Neuronal stem cell (in vitro differentiated cells): Measurements from ENCODE around the gene CD4.

Experiments
- DNase-seq: peaks from one replicate; pipeline ENCODE4 v3.0.0-alpha.2; 2013; ENCODE audit warnings: low spot score
- H2AFZ ChIP-seq: one replicate; pipeline ENCODE4 v1.6.1; 2013; ENCODE audit warnings: mild to moderate bottlenecking, low read length, inconsistent platforms
- H2AK5ac ChIP-seq: 2 replicates; pipeline ENCODE4 v1.6.1; 2013; ENCODE audit warnings: low read depth, mild to moderate bottlenecking, inconsistent platforms, low read length, moderate library complexity, mixed read lengths
- H2BK120ac ChIP-seq: 2 replicates; pipeline ENCODE4 v1.6.1; 2013; ENCODE audit warnings: low read depth, mild to moderate bottlenecking, inconsistent platforms, low read length, moderate library complexity, mixed read lengths
- H2BK12ac ChIP-seq: one replicate; pipeline ENCODE4 v1.6.1; 2013; ENCODE audit warnings: low read length, inconsistent platforms
- H2BK15ac ChIP-seq: 2 replicates; pipeline ENCODE4 v1.6.1; 2013; ENCODE audit warnings: mild to moderate bottlenecking, low read length, inconsistent platforms, mixed read lengths
- H2BK5ac ChIP-seq: one replicate; pipeline ENCODE4 v1.6.1; 2013; ENCODE audit warnings: inconsistent platforms, mild to moderate bottlenecking, low read length, moderate library complexity
- H3K14ac ChIP-seq: one replicate; pipeline ENCODE4 v1.6.1; 2013; ENCODE audit warnings: low read length, inconsistent platforms
- H3K18ac ChIP-seq: 2 replicates; pipeline ENCODE4 v1.6.1; 2013; ENCODE audit warnings: low read length, inconsistent platforms
- H3K23ac ChIP-seq: 2 replicates; pipeline ENCODE4 v1.6.1; 2013; ENCODE audit warnings: low read depth, mild to moderate bottlenecking, mixed read lengths, low read length, inconsistent platforms; ENCODE audit not compliant: poor library complexity
- H3K27ac ChIP-seq: replicated peaks from 3 replicates; pipeline ENCODE4 v1.5.1; 2013; ENCODE audit warnings: low read length, inconsistent platforms
- H3K27me3 ChIP-seq, 3 experiments: 2 replicates each; pipeline ENCODE4 v1.6.1; 2013; ENCODE audit warnings: low read length in 3 of 3, mild to moderate bottlenecking in 2 of 3, inconsistent platforms in 1 of 3, low read depth in 1 of 3, mixed read lengths in 1 of 3, moderate library complexity in 1 of 3; ENCODE audit not compliant: control insufficient read depth in 3 of 3, insufficient read depth in 3 of 3
- H3K36me3 ChIP-seq, 2 donors: replicated peaks in 1 of 2; 2 replicates each; pipeline ENCODE4 v1.6.1; 2013; ENCODE audit warnings: low read length in 2 of 2; ENCODE audit not compliant: control insufficient read depth in 2 of 2, insufficient read depth in 2 of 2
- H3K4ac ChIP-seq: 2 replicates; pipeline ENCODE4 v1.6.1; 2013; ENCODE audit warnings: inconsistent platforms, mild to moderate bottlenecking, low read length, moderate library complexity
- H3K4me1 ChIP-seq, 2 donors: 1 replicate in 1 of 2; 2 replicates in 1 of 2; pipeline ENCODE4 v1.6.1; 2013; ENCODE audit warnings: low read length in 2 of 2, low read depth in 1 of 2; ENCODE audit not compliant: control insufficient read depth in 2 of 2, insufficient read depth in 1 of 2
- H3K4me2 ChIP-seq: one replicate; pipeline ENCODE4 v1.6.1; 2013; ENCODE audit warnings: mild to moderate bottlenecking, low read length, inconsistent platforms; ENCODE audit not compliant: insufficient read depth, poor library complexity, severe bottlenecking
- H3K4me3 ChIP-seq, 2 donors: 2 replicates each; pipeline ENCODE4 v1.5.1; 2013; ENCODE audit warnings: low read length in 2 of 2, mild to moderate bottlenecking in 2 of 2, inconsistent platforms in 1 of 2, moderate library complexity in 1 of 2
- H3K79me1 ChIP-seq: one replicate; pipeline ENCODE4 v1.6.1; 2013; ENCODE audit warnings: low read depth, mild to moderate bottlenecking, inconsistent platforms, low read length, moderate library complexity
- H3K9ac ChIP-seq: one replicate; pipeline ENCODE4 v1.6.1; 2013; ENCODE audit warnings: mild to moderate bottlenecking, low read depth, low read length, inconsistent platforms; ENCODE audit not compliant: poor library complexity
- H3K9me3 ChIP-seq, 2 donors: replicated peaks in 1 of 2; 2 replicates each; pipeline versions ENCODE3 to v1.6.1; 2013; ENCODE audit warnings: low read length in 2 of 2, mild to moderate bottlenecking in 2 of 2, inconsistent platforms in 1 of 2, low read depth in 1 of 2, mixed read lengths in 1 of 2, moderate library complexity in 1 of 2; ENCODE audit not compliant: control insufficient read depth in 2 of 2, insufficient read depth in 1 of 2
- H4K8ac ChIP-seq: one replicate; pipeline ENCODE4 v1.6.1; 2013; ENCODE audit warnings: low read depth, mild to moderate bottlenecking, inconsistent platforms, low read length, moderate library complexity
- H4K91ac ChIP-seq: one replicate; pipeline ENCODE4 v1.6.1; 2013; ENCODE audit warnings: low read length, low read depth, mild to moderate bottlenecking, inconsistent platforms; ENCODE audit not compliant: poor library complexity
- WGBS, 2 donors: extraction: QIAGEN DNeasy Blood & Tissue Kit; methylation state at CpG; one replicate each; pipeline ENCODE4 v1.1.7; 2013; ENCODE audit warnings: missing lambda C conversion rate in 2 of 2, mixed read lengths in 1 of 2; ENCODE audit not compliant: insufficient read length in 2 of 2, insufficient replicate concordance in 1 of 2; ENCODE audit errors: extremely low coverage in 2 of 2; 5-methylcytosine and 5-hydroxymethylcytosine counted together

CD4 gene

DNA sequence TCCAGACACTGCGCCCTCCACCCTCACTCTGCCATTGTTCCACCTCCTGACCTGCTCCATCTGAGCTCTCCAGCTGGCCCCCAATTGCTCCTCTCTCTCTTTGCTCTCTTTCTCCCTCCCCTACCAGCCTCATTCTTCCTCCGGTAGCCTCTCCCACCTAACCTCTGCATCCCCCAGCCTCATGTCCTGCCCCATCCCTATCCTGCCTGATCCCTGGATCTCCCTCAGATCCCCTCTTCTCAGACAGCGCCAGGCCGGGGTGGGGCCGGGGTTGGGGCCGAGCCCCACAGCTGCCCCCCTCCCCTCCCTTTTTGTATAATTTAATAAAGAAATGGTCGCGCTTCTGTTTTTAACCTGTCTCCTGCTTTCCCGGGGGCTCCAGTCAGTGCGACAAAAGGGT, 18.7 kb upstream of the CD4 start:
- no CpG with 5 or more reads among the region's 10 CpGs for WGBS, 2 donors
- Histone ChIP-seq H3K9me3 (peaks cover 0 to 4% of the 10 kb centered on the region in 2 donors), H3K4me1 (peaks cover 29 to 40% of the 10 kb centered on the region in 2 donors), H3K14ac (no peak overlapping the region), H3K36me3 (peaks cover 37 to 59% of the 10 kb centered on the region in 2 donors), H3K27me3 (peaks cover 0 to 2% (median 0%) of the 10 kb centered on the region in 3 experiments), H2AK5ac (peak overlapping the region; percentile 65), H3K4ac (no peak overlapping the region), H3K4me2 (no peak overlapping the region), H4K8ac (no peak overlapping the region), H4K91ac (no peak overlapping the region), H2BK15ac (no peak overlapping the region), H3K23ac (peak overlapping the region; percentile 47), H2BK120ac (no peak overlapping the region), H2AFZ (no peak overlapping the region), H3K9ac (peak overlapping the region; percentile 31), H3K18ac (no peak overlapping the region), H3K4me3 (no peak overlapping the region), H2BK5ac (no peak overlapping the region), H2BK12ac (no peak overlapping the region), H3K27ac (peak overlapping the region; percentile 66), H3K79me1 (peaks cover 8% of the 10 kb centered on the region)
- no peak for DNase-seq

DNA sequence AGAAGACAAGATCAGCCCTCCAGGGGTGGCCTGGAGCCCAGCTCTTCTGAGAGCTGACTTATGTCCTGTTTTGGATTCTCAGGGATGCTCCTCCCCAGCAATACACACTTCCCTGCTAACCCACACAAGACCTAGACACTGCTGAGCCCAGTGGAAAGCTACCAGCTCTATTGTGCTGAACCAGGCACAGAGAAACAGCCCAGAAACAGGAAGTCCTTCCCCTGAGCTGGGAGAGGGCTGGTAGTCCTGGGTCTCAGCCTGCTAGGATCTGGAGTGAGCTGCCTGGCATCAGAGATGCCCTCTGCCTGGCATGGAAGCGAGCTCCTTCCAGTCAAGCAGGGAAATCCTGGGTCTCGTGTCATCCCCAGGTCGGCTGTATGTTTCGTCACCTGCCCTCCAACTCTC, 18.2 kb upstream of the CD4 start:
- Histone ChIP-seq H4K91ac (no peak overlapping the region), H3K18ac (peak overlapping the region; percentile 63), H2BK12ac (no peak overlapping the region), H3K4me1 (peaks cover 27 to 38% of the 10 kb centered on the region in 2 donors), H2AFZ (no peak overlapping the region), H3K36me3 (peaks cover 40 to 64% of the 10 kb centered on the region in 2 donors), H3K9ac (no peak overlapping the region), H3K4me3 (no peak overlapping the region), H2BK5ac (no peak overlapping the region), H3K27me3 (peaks cover 0 to 2% (median 0%) of the 10 kb centered on the region in 3 experiments), H3K27ac (peak overlapping the region; percentile 52), H3K14ac (no peak overlapping the region), H2BK15ac (no peak overlapping the region), H3K4ac (no peak overlapping the region), H3K23ac (peak overlapping the region; percentile 47), H2AK5ac (no peak overlapping the region), H2BK120ac (no peak overlapping the region), H3K4me2 (no peak overlapping the region), H3K79me1 (peaks cover 8% of the 10 kb centered on the region), H4K8ac (no peak overlapping the region), H3K9me3 (peaks cover 0 to 4% of the 10 kb centered on the region in 2 donors)
- no CpG with 5 or more reads among the region's 4 CpGs for WGBS, 2 donors
- no peak for DNase-seq

DNA sequence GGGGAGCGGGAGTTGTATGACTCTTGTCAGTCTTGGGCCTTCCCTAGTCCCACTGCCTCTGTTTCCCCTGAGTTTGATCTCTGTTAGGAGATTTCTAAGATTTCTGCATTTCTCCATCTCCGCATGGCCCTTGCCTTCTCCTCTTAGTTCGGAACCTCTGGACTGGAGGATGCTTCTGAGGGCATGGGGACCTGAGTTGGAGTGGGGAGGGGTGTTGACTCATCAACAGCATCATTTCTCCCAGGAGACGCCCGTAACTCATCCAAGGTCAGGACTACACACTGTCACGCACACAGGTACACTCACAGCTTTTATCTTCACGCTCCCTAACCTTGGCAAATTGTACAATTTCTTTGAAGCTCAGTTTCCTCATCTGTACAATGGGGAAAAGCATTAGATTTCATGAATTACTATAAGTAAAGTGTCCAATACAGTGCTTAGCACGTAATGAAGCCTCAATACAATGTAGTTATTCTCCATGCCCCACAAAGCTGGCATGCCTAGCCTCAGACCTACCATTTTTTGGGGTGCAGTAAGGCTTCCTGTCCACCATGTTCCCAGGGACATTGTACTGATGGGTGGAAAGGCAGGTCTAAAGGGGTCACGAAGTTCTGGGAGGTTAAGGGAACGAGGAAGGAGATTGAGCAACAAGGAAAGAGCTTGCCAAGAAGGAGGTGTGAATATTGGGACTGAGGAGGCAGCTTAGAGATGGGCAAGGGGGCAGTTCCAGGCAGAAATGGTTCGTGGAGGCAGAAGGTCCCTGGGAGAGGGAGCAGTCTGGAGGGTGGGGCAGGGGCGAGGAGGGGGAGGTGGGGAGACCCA, 17.6 kb upstream of the CD4 start:
- Histone ChIP-seq H4K91ac (no peak overlapping the region), H3K4me2 (no peak overlapping the region), H2BK120ac (no peak overlapping the region), H2AK5ac (no peak overlapping the region), H3K27me3 (peaks cover 0 to 2% (median 0%) of the 10 kb centered on the region in 3 experiments), H2BK15ac (no peak overlapping the region), H2BK12ac (no peak overlapping the region), H4K8ac (no peak overlapping the region), H3K9me3 (peaks cover 0 to 4% of the 10 kb centered on the region in 2 donors), H2BK5ac (no peak overlapping the region), H3K4me3 (no peak overlapping the region), H2AFZ (no peak overlapping the region), H3K36me3 (peaks cover 41 to 71% of the 10 kb centered on the region in 2 donors), H3K23ac (no peak overlapping the region), H3K14ac (no peak overlapping the region), H3K4ac (no peak overlapping the region), H3K18ac (no peak overlapping the region), H3K9ac (peak overlapping the region; percentile 56), H3K79me1 (peaks cover 8% of the 10 kb centered on the region), H3K27ac (peak overlapping the region; percentile 25), H3K4me1 (peaks cover 27 to 38% of the 10 kb centered on the region in 2 donors)
- WGBS, 2 donors: no CpG with 5 or more reads among the region's 12 CpGs
- no peak for DNase-seq

DNA sequence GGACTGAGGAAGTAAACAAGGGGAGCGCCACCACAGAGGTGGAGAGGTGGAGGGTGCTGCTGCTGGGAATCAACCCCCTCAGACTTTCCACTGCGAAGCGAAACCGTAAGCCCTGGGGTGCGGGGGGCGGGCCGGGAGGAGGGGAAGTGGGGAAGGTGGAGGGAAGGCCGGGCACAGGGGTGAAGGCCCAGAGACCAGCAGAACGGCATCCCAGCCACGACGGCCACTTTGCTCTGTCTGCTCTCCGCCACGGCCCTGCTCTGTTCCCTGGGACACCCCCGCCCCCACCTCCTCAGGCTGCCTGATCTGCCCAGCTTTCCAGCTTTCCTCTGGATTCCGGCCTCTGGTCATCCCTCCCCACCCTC, 17.0 kb upstream of the CD4 start, which contains the start of gene LAG3:
LAG3 (plus strand) TSS at position 190 of the 365 bp plus-strand sequence. CDS start 333 bp downstream, outside the sequence.
- H3K9ac ChIP-seq: peak within 1 kb of the TSS; percentile 82
- no CpG with 5 or more reads among the region's 15 CpGs for WGBS, 2 donors
- H4K8ac ChIP-seq: no peak within 1 kb of the TSS
- no peak for DNase-seq
- H2BK12ac ChIP-seq: peak within 1 kb of the TSS; percentile 47
- peaks cover 8% of the 10 kb centered on the region for H3K79me1 ChIP-seq
- H2BK120ac ChIP-seq: no peak within 1 kb of the TSS
- H3K4me2 ChIP-seq: peak within 1 kb of the TSS; percentile 35
- H3K27ac ChIP-seq: peak within 1 kb of the TSS; percentile 25
- no peak within 1 kb of the TSS for H4K91ac ChIP-seq
- peak within 1 kb of the TSS; percentile 9 for H2BK5ac ChIP-seq
- H2AK5ac ChIP-seq: peak within 1 kb of the TSS; percentile 69
- H3K4me1 ChIP-seq: peaks cover 27 to 38% of the 10 kb centered on the region in 2 donors
- H2BK15ac ChIP-seq: no peak within 1 kb of the TSS
- no peak within 1 kb of the TSS for H3K4ac ChIP-seq
- peak within 1 kb of the TSS; percentile 66 for H3K23ac ChIP-seq
- H3K9me3 ChIP-seq: peaks cover 0 to 4% of the 10 kb centered on the region in 2 donors
- no peak within 1 kb of the TSS for H2AFZ ChIP-seq
- no peak within 1 kb of the TSS for H3K14ac ChIP-seq
- peak within 1 kb of the TSS; percentile 82 for H3K18ac ChIP-seq
- peaks cover 41 to 76% of the 10 kb centered on the region in 2 donors for H3K36me3 ChIP-seq
- H3K27me3 ChIP-seq: peaks cover 0 to 2% (median 0%) of the 10 kb centered on the region in 3 experiments
- no peak within 1 kb of the TSS for H3K4me3 ChIP-seq
